ENCODE results near the gene SLC39A10.

Gene SLC39A10

GRCh38 chr2:195734395-195734794, 77.4 kb downstream of the SLC39A10 start:
- H3K4me3 ChIP-seq (replicated peaks; ENCODE audit: low read depth, low read length): no peak overlapping the region
- no peak for DNase-seq (ENCODE audit: low read depth)
- TF ChIP-seq CTCF (IDR thresholded peaks at IDR 0.05; ENCODE audit: low read length, missing control alignments): no peak

- no peak overlapping the region for H3K4me3 ChIP-seq (replicated peaks; ENCODE audit: low read depth, low read length)
- TF ChIP-seq CTCF (IDR thresholded peaks at IDR 0.05; ENCODE audit: low read length, missing control alignments): no peak
- DNase-seq (ENCODE audit: low read depth): no peak
Measured at GRCh38 chr2:195734931-195735330, 77.9 kb downstream of the SLC39A10 start.

GRCh38 chr2:195735347-195735746, 78.3 kb downstream of the SLC39A10 start:
- no peak overlapping the region for H3K4me3 ChIP-seq (replicated peaks; ENCODE audit: low read depth, low read length)
- no peak for DNase-seq (ENCODE audit: low read depth)
- TF ChIP-seq CTCF (IDR thresholded peaks at IDR 0.05; ENCODE audit: low read length, missing control alignments): no peak

- no peak for TF ChIP-seq CTCF (IDR thresholded peaks at IDR 0.05; ENCODE audit: low read length, missing control alignments)
- DNase-seq (ENCODE audit: low read depth): peak; percentile 39
- H3K4me3 ChIP-seq (replicated peaks; ENCODE audit: low read depth, low read length): no peak overlapping the region
Measured at GRCh38 chr2:195737511-195738325, 80.7 kb downstream of the SLC39A10 start.

GRCh38 chr2:195741191-195741590, 84.2 kb downstream of the SLC39A10 start:
- TF ChIP-seq CTCF (IDR thresholded peaks at IDR 0.05; ENCODE audit: low read length, missing control alignments): no peak
- no peak overlapping the region for H3K4me3 ChIP-seq (replicated peaks; ENCODE audit: low read depth, low read length)
- DNase-seq (ENCODE audit: low read depth): peak; percentile 16

DNA sequence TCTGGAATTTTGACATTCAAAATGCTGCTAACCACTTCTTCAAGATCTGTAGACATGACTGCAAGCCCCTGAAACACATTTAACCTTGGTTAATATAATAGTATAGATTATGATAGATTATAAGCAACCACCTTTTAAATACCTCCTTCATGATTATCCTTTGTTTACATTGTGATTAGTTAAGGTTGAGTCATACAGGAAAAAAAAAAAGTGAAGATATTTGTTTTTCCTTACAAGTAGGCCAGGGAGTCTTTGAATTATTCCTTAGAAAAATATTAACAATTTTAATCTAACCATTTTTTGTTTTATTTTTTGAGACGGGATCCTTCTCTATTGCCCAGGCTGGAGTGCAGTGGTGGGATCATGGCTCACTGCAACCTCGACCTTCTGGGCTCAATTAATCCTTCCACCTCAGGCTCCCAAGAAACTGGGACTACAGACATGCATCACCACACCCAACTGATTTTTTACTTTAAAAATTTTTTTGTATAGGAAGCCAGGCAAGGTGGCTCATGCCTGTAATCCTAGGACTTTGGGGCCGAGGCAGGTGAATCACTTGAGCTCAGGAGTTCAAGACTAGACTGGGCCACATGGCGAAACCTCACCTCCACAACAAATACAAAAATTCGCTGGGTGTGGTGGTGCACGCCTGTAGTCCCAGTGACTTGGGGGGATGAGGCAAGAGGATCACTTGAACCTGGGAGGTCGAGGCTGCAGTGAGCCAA, 99.4 kb downstream of the SLC39A10 start:
- DNase-seq (ENCODE audit: low read depth): no peak
- H3K4me3 ChIP-seq (replicated peaks; ENCODE audit: low read depth, low read length): no peak overlapping the region
- no peak for TF ChIP-seq CTCF (IDR thresholded peaks at IDR 0.05; ENCODE audit: low read length, missing control alignments)
